SK-N-SH (cell line): Measurements from ENCODE around the gene RARA. TPM values are rescaled to one million over a fixed set of nuclear protein-coding genes. Genes with fewer than 3 reads are reported as not detected.

Experiments
- CTCF ChIA-PET: fragments of 300-600, 350-600 bp; formaldehyde crosslinking; extraction: SDS; loops from one replicate; lab custom pipeline; 2021; lab: Yijun Ruan, JAX
- POLR2A ChIA-PET: fragments of 350-600 bp; sonication (Branson Sonifier 250); formaldehyde crosslinking; extraction: SDS; loops from one replicate; lab custom pipeline; 2020; ENCODE audit warnings: antibody characterized with exemption, inconsistent platforms; lab: Yijun Ruan, JAX
- DNase-seq: peaks from one replicate; pipeline ENCODE4 v3.0.0; 2012
- H2AFZ ChIP-seq: fragments of 200-600 bp; sonication (generic); 2 replicates; pipeline ENCODE4 v1.8.1; 2016; ENCODE audit warnings: antibody characterized with exemption, mild to moderate bottlenecking, low read depth
- H3F3A ChIP-seq: fragments of 200-600 bp; sonication (generic); replicated peaks from 2 replicates; pipeline ENCODE3; 2016; ENCODE audit warnings: antibody characterized with exemption, mild to moderate bottlenecking; ENCODE audit not compliant: insufficient read depth
- H3K27ac ChIP-seq, 2 experiments: fragments of 200-500 bp in 1 of 2; fragments of 200-600 bp in 1 of 2; sonication (Bioruptor generic) in 1 of 2; sonication (generic), shearing (Covaris generic) in 1 of 2; 2 replicates each; pipeline versions ENCODE4 v1.5.1 to v1.6.1; 2014 to 2016; ENCODE audit warnings: low read depth in 2 of 2, inconsistent platforms in 1 of 2, low read length in 1 of 2, mild to moderate bottlenecking in 1 of 2, mixed read lengths in 1 of 2
- H3K27me3 ChIP-seq: fragments of 200-600 bp; sonication (generic), shearing (Covaris generic); 2 replicates; pipeline ENCODE4 v1.6.1; 2016; ENCODE audit warnings: mixed run types; ENCODE audit not compliant: insufficient read depth
- H3K36me3 ChIP-seq, 2 experiments: fragments of 200-500 bp in 1 of 2; fragments of 200-600 bp in 1 of 2; sonication (Bioruptor generic) in 1 of 2; sonication (generic) in 1 of 2; replicated peaks in 1 of 2; 2 replicates each; pipeline versions ENCODE3 to v1.5.1; 2014 to 2016; ENCODE audit warnings: low read length in 1 of 2, mild to moderate bottlenecking in 1 of 2; ENCODE audit not compliant: insufficient read depth in 2 of 2, control insufficient read depth in 1 of 2
- H3K4me1 ChIP-seq, 2 experiments: fragments of 200-500 bp in 1 of 2; fragments of 200-600 bp in 1 of 2; sonication (Bioruptor generic) in 1 of 2; sonication (generic), shearing (Covaris generic) in 1 of 2; 2 replicates each; pipeline versions ENCODE4 v1.5.1 to v1.6.1; 2014 to 2016; ENCODE audit warnings: low read depth in 1 of 2, low read length in 1 of 2, mixed run types in 1 of 2; ENCODE audit not compliant: insufficient read depth in 2 of 2, control insufficient read depth in 1 of 2
- H3K4me2 ChIP-seq: fragments of 200-600 bp; sonication (generic), shearing (Covaris generic); 2 replicates; pipeline ENCODE4 v1.6.1; 2017; ENCODE audit warnings: mixed run types
- H3K4me3 ChIP-seq, 2 experiments: fragments of 200-500 bp in 1 of 2; fragments of 200-600 bp in 1 of 2; sonication (Bioruptor generic) in 1 of 2; sonication (generic), shearing (Covaris generic) in 1 of 2; 2 replicates each; pipeline versions ENCODE4 v1.5.1 to v1.8.1; 2014 to 2016; ENCODE audit warnings: low read depth in 2 of 2, inconsistent platforms in 1 of 2, low read length in 1 of 2, mild to moderate bottlenecking in 1 of 2, mixed read lengths in 1 of 2, moderate library complexity in 1 of 2
- H3K79me2 ChIP-seq: fragments of 200-600 bp; sonication (generic); 2 replicates; pipeline ENCODE4 v1.8.1; 2017; ENCODE audit warnings: mild to moderate bottlenecking; ENCODE audit not compliant: insufficient read depth
- H3K9ac ChIP-seq: fragments of 200-600 bp; sonication (generic); 2 replicates; pipeline ENCODE4 v1.6.1; 2017; ENCODE audit warnings: mixed run types
- H3K9me2 ChIP-seq: fragments of 200-600 bp; sonication (generic); 2 replicates; pipeline ENCODE4 v1.6.1; 2017; ENCODE audit warnings: mixed run types
- H3K9me3 ChIP-seq: fragments of 200-600 bp; sonication (generic); 2 replicates; pipeline ENCODE4 v1.6.1; 2017; ENCODE audit warnings: mixed run types, mild to moderate bottlenecking, moderate library complexity
- H4K20me1 ChIP-seq: fragments of 200-600 bp; sonication (generic); 2 replicates; pipeline ENCODE4 v1.6.1; 2017; ENCODE audit warnings: mild to moderate bottlenecking, mixed run types; ENCODE audit not compliant: insufficient read depth
- CHD2 ChIP-seq: fragments of 150-350 bp; IDR thresholded peaks from 2 replicates; pipeline ENCODE4 v1.6.1; 2018; ENCODE audit warnings: low read length; ENCODE audit not compliant: partially characterized antibody
- ELF1 ChIP-seq: IDR thresholded peaks from 2 replicates; pipeline ENCODE4 v1.4.0; 2012
- EP300 ChIP-seq, 2 experiments: IDR thresholded peaks; 2 replicates each; pipeline versions ENCODE4 v1.4.0 to v1.6.1; 2012; ENCODE audit warnings: borderline replicate concordance in 1 of 2, low read depth in 1 of 2, low read length in 1 of 2
- FOSL2 ChIP-seq: IDR thresholded peaks from 2 replicates; pipeline ENCODE4 v1.4.0; 2012; ENCODE audit warnings: low read depth, mild to moderate bottlenecking, moderate library complexity, borderline replicate concordance
- GABPA ChIP-seq: IDR thresholded peaks from 2 replicates; pipeline ENCODE4 v1.4.0; 2012; ENCODE audit warnings: low read depth, mild to moderate bottlenecking
- JUND ChIP-seq: IDR thresholded peaks from 2 replicates; pipeline ENCODE4 v1.4.0; 2012
- MXI1 ChIP-seq: IDR thresholded peaks from 2 replicates; pipeline ENCODE4 v1.6.1; 2012; ENCODE audit warnings: mild to moderate bottlenecking, low read depth, low read length, improper control_type of control experiment
- NFIC ChIP-seq: IDR thresholded peaks from 2 replicates; pipeline ENCODE4 v1.4.0; 2012; ENCODE audit warnings: borderline replicate concordance
- NRF1 ChIP-seq: IDR thresholded peaks from 2 replicates; pipeline ENCODE4 v1.6.1; 2012; ENCODE audit warnings: low read depth, mild to moderate bottlenecking, low read length
- POLR2AphosphoS5 ChIP-seq: IDR thresholded peaks from 2 replicates; pipeline ENCODE4 v1.6.1; 2012; ENCODE audit warnings: low read depth, low read length
- RAD21 ChIP-seq: IDR thresholded peaks from 2 replicates; pipeline ENCODE4 v1.6.1; 2012; ENCODE audit warnings: mild to moderate bottlenecking, low read length
- RCOR1 ChIP-seq: fragments of 150-350 bp; IDR thresholded peaks from 2 replicates; pipeline ENCODE4 v1.6.1; 2017; ENCODE audit warnings: antibody characterized with exemption, low read length
- SIN3A ChIP-seq: IDR thresholded peaks from 2 replicates; pipeline ENCODE4 v1.6.1; 2012; ENCODE audit warnings: low read depth, mild to moderate bottlenecking, low read length, moderate library complexity, borderline replicate concordance
- TCF12 ChIP-seq: IDR thresholded peaks from 2 replicates; pipeline ENCODE4 v1.4.0; 2012
- YY1 ChIP-seq: IDR thresholded peaks from 2 replicates; pipeline ENCODE4 v1.4.0; 2012; ENCODE audit warnings: low read depth, mild to moderate bottlenecking
- WGBS: methylation state at CpG from one replicate; pipeline ENCODE4 v1.1.6; 2017; ENCODE audit warnings: low lambda C conversion rate; 5-methylcytosine and 5-hydroxymethylcytosine counted together
- polyA plus RNA-seq, 3 experiments: library from polyadenylated mRNA; depleted of rRNA; stranded (reverse); fragments of >200 nt; gene quantifications; 2 replicates each; pipeline ENCODE4 v1.2.3, GENCODE V29; 2012
- TF ChIP-seq, protein P1 (sequence below): IDR thresholded peaks from 2 replicates; pipeline ENCODE4 v1.4.0; 2012; ENCODE audit warnings: low read depth
- TF ChIP-seq, protein P2 (sequence below): fragments of 150-350 bp; IDR thresholded peaks from 2 replicates; pipeline ENCODE4 v1.6.1; 2017; ENCODE audit warnings: antibody characterized with exemption, low read length, low read depth, borderline replicate concordance
- TF ChIP-seq, protein P3 (sequence below): IDR thresholded peaks from 2 replicates; pipeline ENCODE4 v1.4.0; 2012; ENCODE audit warnings: low read depth, borderline replicate concordance
- TF ChIP-seq, protein P4 (sequence below): fragments of 150-350 bp; IDR thresholded peaks from 2 replicates; pipeline ENCODE4 v1.6.1; 2016; ENCODE audit warnings: mild to moderate bottlenecking, low read depth, low read length
- TF ChIP-seq, protein P5 (sequence below): IDR thresholded peaks from 2 replicates; pipeline ENCODE4 v1.6.1; 2012; ENCODE audit warnings: mild to moderate bottlenecking, low read depth, low read length, moderate library complexity

The RARA gene
- polyA plus RNA-seq, 1 of the 3 experiments (the other 2 are of a cell fraction) = 13.3 TPM

DNA sequence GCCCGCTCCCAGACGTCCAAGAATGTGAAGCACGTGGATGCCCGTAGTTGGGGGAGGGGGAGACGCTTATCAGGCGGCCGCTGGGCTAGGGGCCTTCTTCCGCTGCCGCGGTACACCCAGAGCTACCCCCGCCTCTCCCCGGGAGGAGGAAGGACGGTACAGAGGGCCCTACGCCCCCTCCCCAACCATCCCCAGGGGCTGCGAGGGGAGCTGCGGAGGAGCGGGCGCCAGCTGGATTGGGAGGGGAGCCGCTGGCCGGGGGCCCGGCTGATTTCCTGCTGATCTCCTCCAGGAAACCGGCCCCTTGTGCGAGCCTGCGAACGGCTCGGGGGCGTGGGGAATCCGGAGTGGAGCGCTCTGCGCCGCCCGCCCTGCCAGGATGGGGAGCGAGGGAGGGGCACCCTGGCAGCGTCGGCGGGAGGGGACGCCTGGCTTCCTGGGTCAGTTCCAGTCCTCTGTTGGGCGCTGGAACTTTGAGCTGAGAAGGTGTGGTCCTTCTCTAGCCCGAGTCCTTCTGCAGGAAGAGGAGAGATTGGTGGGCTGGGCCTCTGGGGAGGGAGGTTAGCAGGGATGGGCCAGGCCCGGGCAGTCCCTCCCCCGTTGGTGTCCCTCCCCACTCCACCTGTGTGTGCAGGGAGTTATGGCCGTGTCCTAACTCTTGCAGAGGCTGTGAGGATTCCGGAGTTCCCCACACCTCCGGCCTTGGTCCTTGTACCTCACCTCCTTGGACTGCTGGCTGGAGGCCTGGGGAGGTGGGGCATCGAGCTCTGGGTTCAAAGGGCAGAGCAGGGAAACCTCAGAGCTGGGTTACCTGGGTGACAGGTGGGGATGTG, 36.4 kb downstream of the RARA start (continued):
- no peak for TF ChIP-seq RAD21
- no peak for TF ChIP-seq ELF1
- no peak for TF ChIP-seq YY1
- TF ChIP-seq, protein P1, sequence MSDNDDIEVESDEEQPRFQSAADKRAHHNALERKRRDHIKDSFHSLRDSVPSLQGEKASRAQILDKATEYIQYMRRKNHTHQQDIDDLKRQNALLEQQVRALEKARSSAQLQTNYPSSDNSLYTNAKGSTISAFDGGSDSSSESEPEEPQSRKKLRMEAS = peak; percentile 92
- peak; percentile 32; the same call in 1 of the 2 replicates for TF ChIP-seq RCOR1
- peak; percentile 9 for TF ChIP-seq CHD2
- 0 out of 4 replicates have a peak, but pooled peaks of 1 of the 2 experiments have one; percentile 33 for TF ChIP-seq EP300 (IDR thresholded peaks at IDR 0.05; ENCODE audit: borderline replicate concordance in 1 of 2, low read depth in 1 of 2, low read length in 1 of 2)
- TF ChIP-seq TCF12 = peak; percentile 52; the same call in 1 of the 2 replicates
- TF ChIP-seq, protein P2, sequence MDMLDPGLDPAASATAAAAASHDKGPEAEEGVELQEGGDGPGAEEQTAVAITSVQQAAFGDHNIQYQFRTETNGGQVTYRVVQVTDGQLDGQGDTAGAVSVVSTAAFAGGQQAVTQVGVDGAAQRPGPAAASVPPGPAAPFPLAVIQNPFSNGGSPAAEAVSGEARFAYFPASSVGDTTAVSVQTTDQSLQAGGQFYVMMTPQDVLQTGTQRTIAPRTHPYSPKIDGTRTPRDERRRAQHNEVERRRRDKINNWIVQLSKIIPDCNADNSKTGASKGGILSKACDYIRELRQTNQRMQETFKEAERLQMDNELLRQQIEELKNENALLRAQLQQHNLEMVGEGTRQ = no peak
- no peak for TF ChIP-seq JUND
- TF ChIP-seq, protein P3, sequence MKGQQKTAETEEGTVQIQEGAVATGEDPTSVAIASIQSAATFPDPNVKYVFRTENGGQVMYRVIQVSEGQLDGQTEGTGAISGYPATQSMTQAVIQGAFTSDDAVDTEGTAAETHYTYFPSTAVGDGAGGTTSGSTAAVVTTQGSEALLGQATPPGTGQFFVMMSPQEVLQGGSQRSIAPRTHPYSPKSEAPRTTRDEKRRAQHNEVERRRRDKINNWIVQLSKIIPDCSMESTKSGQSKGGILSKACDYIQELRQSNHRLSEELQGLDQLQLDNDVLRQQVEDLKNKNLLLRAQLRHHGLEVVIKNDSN = no peak; the same call in 1 of the 2 replicates
- peak; percentile 79 for TF ChIP-seq MXI1
- TF ChIP-seq, all 33 proteins: peak for 10

DNA sequence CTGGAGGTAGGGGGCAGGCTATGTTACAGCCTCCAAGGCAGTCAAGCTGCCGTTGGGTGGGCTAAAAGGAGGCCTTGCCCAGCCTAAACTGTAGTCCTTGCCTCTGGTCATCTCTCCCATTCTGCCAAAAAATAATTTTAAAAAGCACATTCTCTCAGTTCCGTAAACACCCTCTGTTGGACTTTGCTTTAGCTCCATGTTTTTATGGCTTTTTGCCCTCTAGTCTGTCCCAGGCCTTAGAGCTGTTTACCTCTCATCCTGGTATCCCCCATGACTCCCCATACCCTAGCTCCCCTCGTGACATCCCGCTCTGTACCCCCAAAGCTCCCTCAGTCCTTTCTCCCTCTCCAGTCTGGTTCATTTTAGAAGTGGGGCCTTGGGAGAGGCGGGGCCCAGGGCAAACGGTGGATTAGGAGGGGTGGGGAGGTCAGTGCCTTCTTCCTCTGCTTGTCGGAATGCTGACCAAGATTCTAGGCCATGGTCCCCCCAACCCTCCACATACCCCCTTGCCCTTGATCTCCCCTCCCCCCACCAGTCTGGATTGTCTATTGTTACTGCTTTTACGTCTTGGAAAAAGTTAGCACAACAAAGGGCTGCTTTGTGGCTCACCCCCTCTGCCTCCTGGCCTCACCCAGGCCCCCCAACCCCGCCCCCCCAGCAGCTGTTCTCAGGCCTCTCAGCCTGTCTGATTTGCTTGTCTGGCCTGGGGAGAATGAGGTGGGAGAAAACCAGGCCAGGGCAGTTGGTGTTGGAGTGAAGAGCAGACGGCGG, 37.2 kb downstream of the RARA start:
- peaks cover 69 to 81% of the 10 kb centered on the region in 2 experiments for H3K4me1 ChIP-seq
- H4K20me1 ChIP-seq = peaks cover 54% of the 10 kb centered on the region
- no peaks in the 10 kb centered on the region for H3K9me2 ChIP-seq
- H2AFZ ChIP-seq = no peak overlapping the region
- DNase-seq = no peak
- peak overlapping the region; percentile 64; the same call in 1 of the 2 replicates for H3K9ac ChIP-seq
- H3K4me3 ChIP-seq = peak overlapping the region; percentile 69 to 78; a peak in 3 of 4 replicates
- no peaks in the 10 kb centered on the region for H3K9me3 ChIP-seq
- no peaks in the 10 kb centered on the region for H3F3A ChIP-seq
- WGBS = 68% methylated on average over 11 of the region's 11 CpGs
- H3K4me2 ChIP-seq = peak overlapping the region; percentile 97
- ChIA-PET POLR2A (interaction anchor here (0.9 to 2.5 kb wide), 2 partner anchors 14 to 39 kb away, joined by 3 to 8 read pairs; no protein-coding TSS in a partner anchor), CTCF (interaction anchor here (0.9 to 57.6 kb wide), 7 partner anchors 9 to 154 kb away, joined by 3 to 1706 read pairs (median 6); partner anchors contain the start of genes CDC6 and RARA)
- H3K36me3 ChIP-seq = peaks cover 13 to 20% of the 10 kb centered on the region in 2 experiments
- peak overlapping the region; percentile 69 to 99 for H3K27ac ChIP-seq
- no peaks in the 10 kb centered on the region for H3K27me3 ChIP-seq
- H3K79me2 ChIP-seq = peaks cover 85% of the 10 kb centered on the region
- TF ChIP-seq EP300 (IDR thresholded peaks at IDR 0.05; ENCODE audit: borderline replicate concordance in 1 of 2, low read depth in 1 of 2, low read length in 1 of 2) (no peak), CHD2 (no peak), SIN3A (no peak), POLR2AphosphoS5 (no peak), NFIC (no peak), YY1 (no peak), MXI1 (no peak), FOSL2 (no peak), GABPA (no peak), NRF1 (no peak)
- TF ChIP-seq, protein P4, sequence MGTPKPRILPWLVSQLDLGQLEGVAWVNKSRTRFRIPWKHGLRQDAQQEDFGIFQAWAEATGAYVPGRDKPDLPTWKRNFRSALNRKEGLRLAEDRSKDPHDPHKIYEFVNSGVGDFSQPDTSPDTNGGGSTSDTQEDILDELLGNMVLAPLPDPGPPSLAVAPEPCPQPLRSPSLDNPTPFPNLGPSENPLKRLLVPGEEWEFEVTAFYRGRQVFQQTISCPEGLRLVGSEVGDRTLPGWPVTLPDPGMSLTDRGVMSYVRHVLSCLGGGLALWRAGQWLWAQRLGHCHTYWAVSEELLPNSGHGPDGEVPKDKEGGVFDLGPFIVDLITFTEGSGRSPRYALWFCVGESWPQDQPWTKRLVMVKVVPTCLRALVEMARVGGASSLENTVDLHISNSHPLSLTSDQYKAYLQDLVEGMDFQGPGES = no peak
- TF ChIP-seq, protein P2 = no peak
- TF ChIP-seq, protein P5, sequence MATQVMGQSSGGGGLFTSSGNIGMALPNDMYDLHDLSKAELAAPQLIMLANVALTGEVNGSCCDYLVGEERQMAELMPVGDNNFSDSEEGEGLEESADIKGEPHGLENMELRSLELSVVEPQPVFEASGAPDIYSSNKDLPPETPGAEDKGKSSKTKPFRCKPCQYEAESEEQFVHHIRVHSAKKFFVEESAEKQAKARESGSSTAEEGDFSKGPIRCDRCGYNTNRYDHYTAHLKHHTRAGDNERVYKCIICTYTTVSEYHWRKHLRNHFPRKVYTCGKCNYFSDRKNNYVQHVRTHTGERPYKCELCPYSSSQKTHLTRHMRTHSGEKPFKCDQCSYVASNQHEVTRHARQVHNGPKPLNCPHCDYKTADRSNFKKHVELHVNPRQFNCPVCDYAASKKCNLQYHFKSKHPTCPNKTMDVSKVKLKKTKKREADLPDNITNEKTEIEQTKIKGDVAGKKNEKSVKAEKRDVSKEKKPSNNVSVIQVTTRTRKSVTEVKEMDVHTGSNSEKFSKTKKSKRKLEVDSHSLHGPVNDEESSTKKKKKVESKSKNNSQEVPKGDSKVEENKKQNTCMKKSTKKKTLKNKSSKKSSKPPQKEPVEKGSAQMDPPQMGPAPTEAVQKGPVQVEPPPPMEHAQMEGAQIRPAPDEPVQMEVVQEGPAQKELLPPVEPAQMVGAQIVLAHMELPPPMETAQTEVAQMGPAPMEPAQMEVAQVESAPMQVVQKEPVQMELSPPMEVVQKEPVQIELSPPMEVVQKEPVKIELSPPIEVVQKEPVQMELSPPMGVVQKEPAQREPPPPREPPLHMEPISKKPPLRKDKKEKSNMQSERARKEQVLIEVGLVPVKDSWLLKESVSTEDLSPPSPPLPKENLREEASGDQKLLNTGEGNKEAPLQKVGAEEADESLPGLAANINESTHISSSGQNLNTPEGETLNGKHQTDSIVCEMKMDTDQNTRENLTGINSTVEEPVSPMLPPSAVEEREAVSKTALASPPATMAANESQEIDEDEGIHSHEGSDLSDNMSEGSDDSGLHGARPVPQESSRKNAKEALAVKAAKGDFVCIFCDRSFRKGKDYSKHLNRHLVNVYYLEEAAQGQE = no peak
